Measurements from ENCODE around the gene ARHGEF17.

Gene ARHGEF17

DNA sequence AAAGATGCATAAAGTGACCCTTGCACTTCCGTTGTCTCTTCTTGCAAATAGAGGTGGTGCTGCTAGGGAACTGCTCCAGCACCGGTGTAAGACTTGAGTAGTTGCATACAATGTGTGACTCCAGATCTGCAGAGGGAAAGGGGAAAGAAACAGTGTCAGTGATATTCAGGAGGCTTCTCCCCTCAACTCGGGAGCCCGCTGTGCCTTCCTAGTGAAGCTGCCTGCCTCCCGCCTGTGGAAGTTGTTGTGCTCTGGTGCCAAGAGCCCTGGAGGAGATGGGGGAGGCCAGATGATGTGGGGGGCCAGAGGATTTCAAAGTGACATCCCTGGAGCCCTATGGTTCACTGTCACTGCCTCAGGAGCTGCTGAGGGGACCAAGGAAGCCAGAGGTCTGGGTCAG lies 98.5 kb downstream of the ARHGEF17 start:
- DNase-seq (ENCODE audit: low read depth in 2 of 2): no peak

DNA sequence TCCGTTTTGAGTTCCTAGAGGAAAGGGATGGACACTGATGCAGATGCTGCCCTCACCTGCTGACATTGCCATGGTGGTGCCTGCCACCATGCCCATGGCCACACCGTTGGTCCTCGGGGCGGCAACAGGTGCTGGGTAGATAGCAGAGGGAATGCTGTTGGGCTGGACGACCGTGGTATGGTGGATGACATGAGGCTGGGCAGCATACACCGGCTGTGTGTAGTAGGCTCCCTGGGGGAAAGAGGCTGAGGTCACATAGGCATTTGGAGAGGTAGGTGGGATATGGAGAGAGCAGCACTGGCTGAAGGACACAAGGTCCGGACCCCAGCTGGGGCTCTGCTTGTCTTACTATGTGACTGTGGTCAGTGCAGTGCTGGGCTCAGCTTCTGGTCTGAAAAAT lies 101.4 kb downstream of the ARHGEF17 start:
- no peak for DNase-seq (ENCODE audit: low read depth in 2 of 2)

DNA sequence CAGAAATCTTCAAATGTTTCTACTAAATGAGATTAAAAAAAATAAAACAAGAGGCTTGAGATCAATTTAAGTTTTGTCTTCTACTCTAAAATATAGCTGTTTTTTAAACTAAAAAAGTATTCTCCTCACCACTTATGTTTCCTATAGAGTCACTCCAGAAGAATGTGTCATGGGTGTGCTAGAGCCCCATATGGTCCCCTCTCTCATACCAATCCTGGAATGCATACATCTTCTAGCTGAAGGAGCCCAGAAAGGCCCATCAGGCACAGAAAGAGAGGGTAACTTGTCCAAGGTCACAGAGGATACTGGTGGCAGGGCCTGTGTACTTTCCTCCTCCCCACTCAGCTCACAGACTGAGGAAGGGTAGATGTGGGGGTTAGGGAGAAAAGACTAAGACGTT lies 102.6 kb downstream of the ARHGEF17 start:
- DNase-seq (ENCODE audit: low read depth in 2 of 2): no peak

DNA sequence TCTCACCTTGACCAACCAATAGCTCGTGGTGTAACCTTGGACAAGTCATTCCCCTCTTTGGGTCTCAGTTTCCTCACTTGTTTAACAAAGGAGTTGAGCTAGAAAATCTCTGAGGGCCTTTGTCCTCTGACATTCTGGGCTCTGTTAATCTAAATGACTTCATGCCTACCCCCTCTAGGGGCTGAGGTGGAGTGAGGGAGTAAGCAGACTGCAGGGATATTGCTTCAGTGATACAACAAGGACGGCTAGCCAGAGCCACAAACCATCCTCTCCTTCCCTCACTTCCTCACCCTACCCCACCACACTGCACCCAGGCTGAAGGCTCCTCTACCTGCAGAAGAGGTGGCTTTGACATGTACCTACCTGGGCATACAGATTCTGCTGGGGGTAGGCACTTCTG lies 103.0 kb downstream of the ARHGEF17 start:
- no peak for DNase-seq (ENCODE audit: low read depth in 2 of 2)

DNA sequence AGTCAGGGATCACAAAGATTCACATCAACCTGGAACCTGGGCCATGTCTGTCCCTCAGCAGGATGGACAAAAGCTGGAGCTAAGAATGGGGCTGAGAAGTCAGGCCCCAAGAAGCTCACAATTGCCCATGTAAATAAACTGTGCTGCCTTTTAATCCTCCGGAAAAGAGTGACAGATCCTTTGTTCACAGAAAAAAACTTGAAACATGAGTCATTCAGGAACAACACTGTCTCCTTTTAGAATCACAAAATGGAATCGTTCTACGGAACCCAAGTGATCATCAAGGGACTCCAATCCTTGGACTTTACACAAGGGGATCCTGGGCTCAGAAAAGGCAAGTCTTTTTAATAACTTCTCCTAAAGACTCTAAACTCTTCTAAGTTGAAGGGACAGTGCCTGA lies 104.2 kb downstream of the ARHGEF17 start:
- no peak for DNase-seq (ENCODE audit: low read depth in 2 of 2)

DNA sequence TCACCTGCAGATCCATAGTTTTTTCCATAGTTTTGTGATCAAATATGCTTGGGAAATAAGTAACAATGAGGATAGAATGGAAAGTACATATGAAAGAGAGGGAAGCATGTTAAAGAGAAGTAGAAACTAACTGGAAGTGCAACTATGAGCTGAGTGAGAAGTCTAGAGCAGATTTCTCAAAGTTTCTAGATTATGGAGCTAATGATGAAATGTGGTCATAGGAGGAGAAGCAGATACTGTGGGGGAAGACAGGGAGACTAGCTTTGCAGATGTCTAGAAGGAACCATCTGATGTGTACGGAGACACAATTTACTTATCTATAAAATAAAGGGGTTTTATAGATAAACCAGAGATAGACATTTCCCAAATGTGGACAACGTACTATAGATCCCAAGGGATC lies 105.2 kb downstream of the ARHGEF17 start:
- no peak for DNase-seq (ENCODE audit: low read depth in 2 of 2)

DNA sequence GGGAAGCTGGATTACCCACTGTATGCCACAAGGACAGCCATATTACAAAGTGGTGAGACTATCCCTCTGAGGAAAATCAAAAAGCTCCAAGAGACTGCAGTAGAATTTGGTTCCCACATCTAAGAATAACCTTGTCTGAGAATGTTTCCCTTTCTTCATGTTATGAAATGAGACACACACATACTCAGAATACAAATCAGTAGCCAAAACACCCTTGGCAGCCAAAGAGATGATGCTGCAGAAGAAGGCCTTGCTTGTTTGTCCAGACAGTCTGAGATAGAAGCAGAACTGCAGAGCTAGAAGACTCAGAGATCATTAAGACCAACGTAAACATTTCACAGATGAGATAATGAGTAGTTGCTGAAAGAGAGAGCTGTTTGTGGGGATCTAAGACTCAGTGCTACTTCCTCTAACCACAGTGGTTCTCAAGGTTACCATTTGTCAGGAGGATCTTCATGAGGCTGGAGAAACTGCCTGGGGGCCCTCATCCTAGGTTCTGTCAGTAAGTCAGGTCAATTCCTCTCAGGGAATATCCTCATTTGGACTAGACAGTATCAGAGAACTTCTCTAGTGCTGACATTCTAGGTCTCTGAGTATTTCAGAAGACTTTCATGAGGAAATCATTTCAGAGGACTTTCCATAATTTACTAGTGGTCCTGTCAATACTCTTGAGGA lies 107.0 kb downstream of the ARHGEF17 start:
- DNase-seq (ENCODE audit: low read depth in 2 of 2): peak in 1 of 2 experiments; percentile 54

DNA sequence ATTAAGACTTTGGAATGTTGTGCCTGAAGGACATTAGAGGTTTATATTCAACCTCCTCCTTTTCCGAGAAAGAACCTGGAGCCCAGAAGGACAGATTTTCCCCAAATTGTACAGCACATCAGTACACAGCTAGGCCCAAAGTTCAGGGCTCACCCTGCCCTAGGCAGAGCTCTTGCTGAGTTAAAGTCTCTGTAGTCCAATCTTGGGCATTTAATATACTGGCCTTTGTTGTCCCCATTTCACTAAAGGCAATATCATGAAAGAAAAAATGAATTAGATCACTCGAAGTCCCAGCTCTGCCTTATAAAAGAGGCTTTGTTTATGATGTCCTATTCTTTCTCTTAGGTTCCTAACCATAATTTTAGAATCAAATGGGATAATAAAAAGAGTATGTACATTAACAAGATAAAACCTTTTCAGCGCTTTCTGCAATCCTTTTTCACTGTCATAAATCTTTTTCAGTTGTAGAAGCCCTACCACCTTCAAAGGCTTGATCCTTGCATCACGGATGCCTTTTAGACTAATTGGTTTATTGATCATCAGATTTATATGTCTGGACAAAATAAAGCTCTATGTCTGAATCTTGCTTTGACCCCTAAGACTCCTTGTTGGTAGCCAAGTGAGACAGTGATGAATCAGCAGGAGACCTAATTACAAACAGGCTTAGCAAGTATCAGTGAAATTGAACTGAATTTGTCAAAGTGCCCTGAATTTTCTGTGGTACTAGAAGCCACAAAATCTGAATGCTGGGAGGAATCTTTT lies 108.0 kb downstream of the ARHGEF17 start:
- peak; percentile 66 to 70 for DNase-seq (ENCODE audit: low read depth in 2 of 2)

DNA sequence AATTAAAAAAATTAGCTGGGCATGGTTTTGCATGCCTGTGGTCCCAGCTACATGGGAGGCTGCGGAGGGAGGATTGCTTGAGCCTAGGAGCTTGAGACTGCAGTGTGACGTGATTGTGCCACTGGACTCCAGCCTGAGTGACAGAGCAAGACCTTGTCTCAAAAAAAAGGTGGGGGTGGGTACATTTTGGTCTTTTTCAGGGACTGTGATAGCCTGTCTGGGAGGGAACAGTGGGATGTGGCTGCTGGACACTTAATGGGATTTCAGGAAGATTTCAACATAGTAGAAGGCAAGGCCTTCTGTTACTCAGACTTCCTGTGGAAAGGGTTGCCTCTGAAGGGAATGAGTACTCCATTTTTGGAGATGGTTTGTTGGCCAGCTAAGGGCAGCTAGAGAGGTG lies 108.7 kb downstream of the ARHGEF17 start:
- no peak for DNase-seq (ENCODE audit: low read depth in 2 of 2)
